NCI-H460 (cell line): ENCODE data around the gene LIME1. TPM values are rescaled to one million over a fixed set of nuclear protein-coding genes. Genes with fewer than 3 reads are reported as not detected.

Experiments used
- DNase-seq: peaks from one replicate; pipeline ENCODE4 v3.0.0-alpha.2; 2016; ENCODE audit warnings: low read depth; ENCODE audit errors: extremely low read depth
- total RNA-seq: library from RNA; depleted of rRNA; stranded (reverse); fragments of >200 nt; shearing (Covaris generic); gene quantifications from 2 replicates; pipeline ENCODE4 v1.2.3, GENCODE V29; 2014

The LIME1 gene
- total RNA-seq, 1 experiment from 2014 or later = 6.6 TPM

GRCh38 chr20:63747622-63748069 is 11.2 kb downstream of the LIME1 start:
- no peak for DNase-seq

- no peak for DNase-seq
These were observed 11.8 kb downstream of the LIME1 start for GRCh38 chr20:63748070-63748933.

- DNase-seq = no peak
These were observed 12.4 kb downstream of the LIME1 start for GRCh38 chr20:63748934-63749270.

- no peak for DNase-seq
These were observed 13.4 kb downstream of the LIME1 start for GRCh38 chr20:63749597-63750508.

GRCh38 chr20:63750807-63751470 is 14.5 kb downstream of the LIME1 start:
- DNase-seq = no peak

- DNase-seq = no peak
These were observed 15.2 kb downstream of the LIME1 start for GRCh38 chr20:63751471-63752271.

GRCh38 chr20:63752411-63753101 is 16.1 kb downstream of the LIME1 start:
- DNase-seq = no peak

GRCh38 chr20:63753381-63753780 is 16.9 kb downstream of the LIME1 start:
- DNase-seq = no peak

GRCh38 chr20:63754008-63754407 is 17.5 kb downstream of the LIME1 start:
- no peak for DNase-seq

- DNase-seq = no peak
These were observed 19.6 kb downstream of the LIME1 start for GRCh38 chr20:63755933-63756647.

GRCh38 chr20:63756648-63756991 is 20.2 kb downstream of the LIME1 start:
- no peak for DNase-seq

- DNase-seq = no peak
These were observed 21.7 kb downstream of the LIME1 start for GRCh38 chr20:63758152-63758551.

GRCh38 chr20:63759377-63759901 is 23.0 kb downstream of the LIME1 start:
- DNase-seq = no peak

GRCh38 chr20:63765082-63765873 is 28.8 kb downstream of the LIME1 start:
- DNase-seq = no peak

GRCh38 chr20:63765902-63766301 is 29.4 kb downstream of the LIME1 start:
- no peak for DNase-seq

- no peak for DNase-seq
These were observed 30.4 kb downstream of the LIME1 start for GRCh38 chr20:63766695-63767426.

- DNase-seq = no peak
These were observed 31.0 kb downstream of the LIME1 start for GRCh38 chr20:63767456-63767855.
